Fibroblast of skin of back (primary cell): ENCODE measurements around the gene BARHL2. TPM values are rescaled to one million over a fixed set of nuclear protein-coding genes. Genes with fewer than 3 reads are reported as not detected.

ENCODE experiments used
- DNase-seq: peaks from one replicate; pipeline ENCODE4 v3.0.0-alpha.2; 2013
- polyA plus RNA-seq, 2 experiments: library from polyadenylated mRNA; unstranded; fragments of 120-200 nt; gene quantifications; one replicate each; pipeline ENCODE4 v1.2.1, GENCODE V29; 2013; ENCODE audit not compliant: insufficient read length in 2 of 2

The BARHL2 gene
- not detected for polyA plus RNA-seq (2013, experiment 1 of 2; ENCODE audit: insufficient read length)
- polyA plus RNA-seq (2013, experiment 2 of 2; ENCODE audit: insufficient read length), result not detected

DNA sequence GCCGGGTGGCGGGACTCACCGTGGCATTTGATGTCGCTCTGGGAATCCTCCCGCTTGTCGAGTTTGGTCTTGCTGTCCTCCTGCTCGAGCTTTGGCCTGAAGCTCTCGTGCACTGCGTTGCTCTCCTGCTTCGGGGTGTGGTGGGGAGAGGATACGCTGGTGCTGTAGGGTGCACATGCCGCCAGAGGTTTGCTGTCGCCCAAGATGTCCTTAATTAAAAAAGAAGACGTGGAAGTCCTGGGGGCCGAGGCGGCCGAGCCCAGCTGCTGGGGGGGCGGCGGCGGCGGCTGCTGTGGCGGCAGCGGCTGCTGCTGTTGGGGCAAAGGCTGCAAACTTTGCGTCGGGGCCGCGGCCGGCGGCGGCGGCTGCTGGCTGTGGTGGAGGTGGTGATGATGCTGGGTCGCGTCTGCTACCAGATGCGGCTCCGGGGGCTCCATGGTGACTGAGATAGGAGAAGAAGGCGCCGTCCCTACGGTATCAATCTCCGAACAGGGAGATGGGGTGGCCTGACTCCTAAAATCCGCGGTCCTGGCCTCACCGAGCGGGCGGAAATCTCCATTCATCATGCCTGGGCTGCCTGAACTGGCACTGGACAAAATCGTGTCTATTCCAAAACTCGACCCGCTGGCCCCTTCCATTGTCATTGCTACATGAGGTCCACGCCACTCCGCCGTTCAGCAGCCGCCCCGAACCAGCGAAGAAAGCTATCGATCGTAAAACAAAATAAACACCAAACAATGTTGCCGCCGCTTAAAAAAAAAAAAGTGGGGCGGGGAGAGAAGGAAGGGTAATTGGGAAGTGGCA lies at the start of gene BARHL2:
Gene BARHL2 (minus strand): TSS at position 751 of the 804 bp plus-strand sequence. CDS start 107 bp downstream, at position 644.
- DNase-seq, result no peak

DNA sequence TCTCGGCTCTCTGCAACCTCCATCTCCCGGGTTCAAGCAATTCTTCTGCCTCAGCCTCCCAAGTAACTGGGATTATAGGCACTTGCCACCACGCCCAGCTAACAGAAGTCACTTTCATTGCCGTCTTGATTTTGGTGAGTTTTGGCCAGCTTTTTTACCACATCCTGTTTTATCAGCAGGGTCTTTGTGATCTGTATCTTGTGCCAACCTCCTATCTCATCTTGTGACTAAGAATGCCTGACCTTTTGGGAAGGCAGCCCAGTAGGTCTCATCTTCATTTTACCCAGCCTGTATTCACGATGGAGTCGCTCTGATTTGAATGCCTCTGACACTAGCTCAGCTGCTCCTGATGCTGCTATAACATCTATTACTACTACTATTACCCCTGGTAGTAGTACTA lies 46.8 kb upstream of the BARHL2 start:
- no peak for DNase-seq

DNA sequence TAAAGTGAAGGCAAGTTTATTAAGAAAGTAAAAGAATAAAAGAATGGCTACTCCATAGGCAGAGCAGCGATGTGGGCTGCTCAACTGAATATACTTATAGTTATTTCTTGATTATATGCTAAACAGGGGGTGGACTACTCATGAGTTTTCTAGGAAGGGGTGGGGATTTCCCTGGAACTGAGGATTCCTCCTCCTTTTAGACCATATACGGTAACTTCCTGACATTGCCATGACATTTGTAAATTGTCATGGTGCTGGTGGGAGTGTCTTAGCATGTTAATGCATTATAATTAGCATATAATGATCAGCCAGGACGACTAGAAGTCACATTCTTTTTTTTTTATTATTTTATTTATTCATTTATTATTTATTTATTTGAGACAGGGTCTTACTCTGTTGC lies 46.4 kb upstream of the BARHL2 start:
- no peak for DNase-seq

DNA sequence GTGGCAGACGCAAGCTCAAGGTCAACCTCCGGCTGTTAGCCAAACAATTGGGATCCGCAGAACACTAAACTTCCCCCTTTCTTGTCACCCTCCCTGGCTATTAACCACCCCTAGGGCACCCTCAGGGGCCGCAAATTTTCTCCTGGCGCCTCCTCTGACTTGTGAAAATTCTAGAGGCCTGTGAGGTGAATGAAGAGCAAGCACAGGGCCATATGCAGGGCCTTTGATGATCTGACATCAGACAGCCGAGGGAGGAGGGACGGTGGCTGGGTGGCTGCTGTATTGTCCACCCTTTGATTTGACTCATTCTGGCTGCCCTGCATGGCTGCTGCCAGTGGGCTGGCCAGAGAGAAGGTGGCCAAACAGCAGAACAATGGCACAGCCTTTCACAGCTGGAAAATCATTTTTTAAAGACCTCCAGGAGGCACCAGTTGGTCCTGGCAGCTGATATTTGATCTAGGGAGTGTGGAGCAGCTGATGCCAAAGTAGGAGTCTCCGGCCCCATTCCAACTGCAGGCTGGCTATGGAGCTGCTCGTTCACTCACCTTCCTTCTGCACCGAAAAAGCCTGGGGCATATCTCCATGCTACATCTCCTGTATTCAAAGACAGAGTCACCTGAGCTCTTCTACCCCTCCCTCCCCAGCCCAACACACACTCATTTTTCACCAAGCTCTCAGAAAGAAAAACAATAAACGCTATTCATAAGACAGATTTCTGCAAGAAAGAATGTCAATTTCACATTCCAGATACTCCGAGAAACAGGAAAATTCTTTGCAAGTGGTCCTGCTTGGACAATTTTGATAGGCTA lies 44.9 kb upstream of the BARHL2 start:
- DNase-seq, result no peak

DNA sequence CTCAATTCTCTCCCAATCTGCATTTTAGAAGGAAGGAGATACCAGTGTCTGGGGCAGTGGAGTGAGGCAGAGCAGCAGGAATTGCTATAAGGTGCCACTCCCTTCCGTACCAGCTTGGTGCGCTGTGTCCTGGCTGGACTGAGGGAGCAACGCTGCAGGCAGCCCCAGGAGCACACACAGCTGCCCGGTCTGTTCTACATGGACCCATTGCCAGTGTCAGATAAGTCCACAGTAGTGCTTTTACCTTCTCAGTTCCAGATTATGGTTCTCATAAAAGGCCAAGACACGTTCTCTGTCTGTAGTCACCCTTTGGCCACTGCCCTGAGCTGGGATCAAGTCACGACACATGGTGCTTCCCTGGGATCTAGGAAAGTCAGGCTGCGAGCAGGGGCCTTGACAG lies 44.1 kb upstream of the BARHL2 start:
- no peak for DNase-seq

DNA sequence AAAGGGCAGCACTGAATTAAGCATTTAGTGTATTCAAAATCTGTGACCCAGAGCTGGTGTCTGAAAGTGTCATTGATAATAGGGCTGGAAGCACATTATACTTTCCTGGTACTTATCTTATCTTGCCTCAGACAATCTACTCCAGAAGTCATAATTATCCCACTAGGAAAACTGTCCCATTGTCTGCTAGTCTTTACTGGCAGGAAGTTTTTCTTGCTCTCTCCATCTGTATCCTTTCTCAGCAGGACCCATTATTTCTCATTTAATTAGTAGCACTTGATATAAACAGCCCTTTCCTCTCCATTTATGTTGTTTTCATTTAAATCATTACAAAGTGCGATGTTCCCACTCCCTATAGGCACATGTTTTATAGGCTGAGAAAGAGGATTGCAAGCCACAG lies 36.5 kb upstream of the BARHL2 start:
- DNase-seq, result no peak

DNA sequence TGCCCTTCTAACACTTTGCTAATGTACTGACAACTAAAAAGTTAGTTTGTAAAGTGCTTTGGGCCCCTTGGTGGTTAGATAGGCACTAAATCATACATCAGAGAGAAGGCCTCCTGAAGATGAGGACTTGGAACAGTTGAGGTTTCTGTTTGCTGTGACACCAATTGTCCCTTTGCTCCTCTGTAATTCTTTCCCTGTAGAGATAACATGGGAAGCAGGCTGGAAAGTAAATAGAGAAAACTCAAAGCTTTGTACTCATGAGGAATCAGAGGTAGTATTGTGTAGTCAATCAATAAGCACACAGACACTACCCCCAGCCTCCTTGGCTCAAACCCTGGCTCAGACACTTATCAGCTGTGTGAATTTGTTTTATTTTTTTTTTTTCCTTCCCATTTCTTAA lies 31.6 kb upstream of the BARHL2 start:
- no peak for DNase-seq

DNA sequence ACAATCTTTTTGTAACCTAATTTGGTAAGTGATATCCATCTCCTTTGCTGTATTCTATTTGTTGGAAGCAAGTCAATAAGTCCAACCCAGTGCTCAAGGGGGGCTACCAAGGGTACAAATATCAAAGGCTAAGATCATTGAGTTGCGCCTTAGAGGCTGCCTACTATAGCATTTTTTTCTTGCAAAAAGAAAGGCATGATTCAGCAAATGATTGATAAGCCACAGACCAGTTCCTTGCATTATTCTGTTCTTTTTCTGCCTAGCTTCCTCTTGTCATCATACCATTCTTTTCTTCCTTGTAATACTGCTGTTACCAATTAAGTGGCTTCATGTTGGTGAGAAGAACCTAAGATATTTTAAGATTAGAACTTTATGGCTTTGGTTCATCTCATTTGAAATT lies 29.8 kb upstream of the BARHL2 start:
- no peak for DNase-seq

DNA sequence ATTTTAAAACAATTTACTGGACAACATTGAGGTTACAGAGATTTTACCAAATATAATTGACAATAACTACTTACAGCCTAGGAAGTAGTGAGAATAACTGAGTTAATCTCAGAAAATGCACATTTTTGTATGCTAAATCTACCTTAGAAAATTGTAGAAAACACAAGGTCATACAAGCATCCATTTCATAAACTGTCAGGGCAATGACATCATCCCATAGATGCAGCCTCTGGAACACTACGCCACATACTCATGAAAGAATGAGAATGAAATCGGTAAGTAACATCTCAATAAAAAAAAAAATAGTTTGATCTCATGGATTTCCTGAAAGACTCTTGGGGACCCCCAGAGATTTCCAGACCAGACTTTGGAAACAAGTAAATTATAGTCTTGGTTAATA lies 28.9 kb upstream of the BARHL2 start:
- no peak for DNase-seq

DNA sequence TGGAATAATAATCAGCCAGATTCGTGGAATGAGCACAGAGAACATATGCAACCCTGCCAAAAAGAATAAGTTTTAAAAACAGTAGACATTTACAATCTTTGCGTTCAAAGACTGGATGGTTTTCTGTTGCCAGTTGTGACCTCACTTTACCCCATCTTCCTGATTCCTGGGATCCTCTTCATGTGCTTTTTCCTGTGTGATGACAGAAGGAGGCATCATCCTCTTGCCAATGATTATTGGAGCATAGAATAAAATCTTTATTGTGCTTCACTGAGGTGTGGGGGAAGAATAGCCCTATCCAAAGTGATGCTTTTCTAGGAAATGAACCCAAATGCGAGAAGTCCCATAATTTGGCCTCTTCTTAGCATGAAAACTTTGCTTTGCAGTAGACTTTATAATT lies 15.0 kb upstream of the BARHL2 start:
- DNase-seq, result no peak

DNA sequence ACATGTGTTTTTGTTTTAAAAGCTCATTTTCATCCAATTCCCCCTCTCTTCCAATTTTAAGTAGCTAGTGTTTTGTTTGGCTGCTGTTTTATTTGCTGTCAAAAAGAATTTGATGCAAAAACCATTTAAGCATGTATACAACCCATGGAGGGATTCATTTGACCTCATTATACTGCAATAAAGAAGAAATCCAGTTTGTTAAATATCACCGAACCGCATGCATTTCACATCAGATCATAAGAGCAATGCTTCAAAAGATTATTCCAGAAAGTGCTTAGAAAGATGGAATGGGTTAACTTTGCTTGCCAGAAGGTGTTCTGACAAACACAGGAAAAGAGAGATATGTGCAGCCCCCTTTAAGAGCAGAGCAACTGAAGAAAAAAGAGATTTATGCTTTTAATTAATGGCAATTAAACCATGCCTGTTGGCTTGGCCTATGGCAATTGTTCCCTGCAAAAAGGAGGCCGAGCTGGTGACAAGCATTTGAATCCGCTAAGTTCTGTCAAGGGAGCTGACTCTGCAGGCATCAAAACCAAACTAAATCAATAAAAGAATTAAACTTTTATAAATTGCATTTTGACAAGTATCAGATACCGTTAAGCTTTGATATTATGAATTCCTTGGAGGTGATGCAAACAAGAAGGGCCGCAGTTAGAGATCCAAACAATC lies 14.4 kb upstream of the BARHL2 start:
- DNase-seq, result no peak

DNA sequence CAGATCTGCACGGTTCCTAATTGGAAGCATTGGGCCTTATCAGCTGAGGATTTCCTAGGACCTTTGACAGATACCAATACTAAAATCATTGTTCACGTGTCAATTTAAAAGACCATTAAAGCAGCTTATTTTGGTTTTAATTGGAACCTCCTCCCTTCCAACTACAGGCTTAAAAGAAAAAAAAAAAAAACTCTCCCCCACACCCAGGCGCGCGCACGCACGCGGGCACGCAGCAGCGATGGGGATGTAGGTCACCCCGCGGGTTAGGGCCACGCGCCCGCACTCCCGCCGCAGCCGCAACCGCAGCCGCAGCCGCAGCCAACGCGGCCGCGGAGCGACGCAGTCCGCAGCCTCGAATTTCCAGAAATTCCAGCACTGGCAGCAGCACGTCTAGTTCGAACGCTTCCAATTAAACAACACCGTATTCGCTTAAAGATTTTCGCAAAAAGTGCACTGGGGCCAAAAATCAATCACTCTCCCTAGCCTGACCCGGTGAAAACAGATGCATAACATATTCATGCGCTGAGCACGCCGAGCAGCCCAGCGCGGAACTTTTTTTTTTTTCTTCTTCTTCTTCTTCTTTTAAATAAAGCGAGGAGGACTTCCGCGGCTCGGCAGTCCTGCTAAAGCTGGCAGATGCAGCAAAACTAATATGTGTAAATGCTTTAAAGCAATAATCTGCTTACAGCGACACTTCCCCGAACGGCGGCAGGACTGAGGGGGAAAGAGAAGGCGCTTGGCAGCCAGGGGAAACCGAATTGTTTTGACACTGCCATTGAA lies 13.3 kb upstream of the BARHL2 start:
- DNase-seq, result no peak

DNA sequence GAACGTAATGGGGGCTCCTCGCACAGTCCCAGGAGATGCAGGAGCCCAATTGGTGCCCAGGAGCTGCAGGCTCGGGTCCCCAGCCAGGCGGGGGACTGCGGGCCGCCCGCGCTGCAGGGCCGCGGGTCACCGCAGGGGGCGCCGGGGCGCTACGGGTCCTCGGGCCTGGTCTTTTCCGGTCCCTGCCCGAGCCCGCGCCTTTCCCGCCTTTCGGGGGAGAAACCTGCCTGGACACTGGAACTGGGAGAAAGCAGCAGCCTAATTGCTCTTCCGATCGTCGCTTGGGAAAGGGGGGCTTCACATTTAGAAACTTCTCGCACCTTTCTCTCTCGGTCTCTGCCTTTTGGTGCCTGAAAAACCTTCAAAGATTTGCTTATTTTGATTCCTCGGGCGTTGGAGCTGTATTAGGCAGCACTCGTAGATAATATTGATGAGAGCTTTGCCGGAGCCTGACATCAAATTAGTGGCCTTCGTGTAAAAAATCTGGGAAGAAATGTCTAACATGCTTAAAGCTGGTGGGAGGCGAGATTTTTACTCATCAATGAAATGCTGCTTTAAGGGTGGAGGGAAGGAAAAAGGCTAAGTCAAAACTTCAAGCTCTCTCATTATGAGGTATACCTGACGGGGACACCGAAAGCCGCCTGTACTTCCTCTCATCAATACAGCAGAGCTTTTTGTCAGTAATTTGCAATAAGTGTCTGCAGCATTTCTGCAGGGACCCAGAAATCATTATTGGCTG lies 12.6 kb upstream of the BARHL2 start:
- DNase-seq, result no peak

DNA sequence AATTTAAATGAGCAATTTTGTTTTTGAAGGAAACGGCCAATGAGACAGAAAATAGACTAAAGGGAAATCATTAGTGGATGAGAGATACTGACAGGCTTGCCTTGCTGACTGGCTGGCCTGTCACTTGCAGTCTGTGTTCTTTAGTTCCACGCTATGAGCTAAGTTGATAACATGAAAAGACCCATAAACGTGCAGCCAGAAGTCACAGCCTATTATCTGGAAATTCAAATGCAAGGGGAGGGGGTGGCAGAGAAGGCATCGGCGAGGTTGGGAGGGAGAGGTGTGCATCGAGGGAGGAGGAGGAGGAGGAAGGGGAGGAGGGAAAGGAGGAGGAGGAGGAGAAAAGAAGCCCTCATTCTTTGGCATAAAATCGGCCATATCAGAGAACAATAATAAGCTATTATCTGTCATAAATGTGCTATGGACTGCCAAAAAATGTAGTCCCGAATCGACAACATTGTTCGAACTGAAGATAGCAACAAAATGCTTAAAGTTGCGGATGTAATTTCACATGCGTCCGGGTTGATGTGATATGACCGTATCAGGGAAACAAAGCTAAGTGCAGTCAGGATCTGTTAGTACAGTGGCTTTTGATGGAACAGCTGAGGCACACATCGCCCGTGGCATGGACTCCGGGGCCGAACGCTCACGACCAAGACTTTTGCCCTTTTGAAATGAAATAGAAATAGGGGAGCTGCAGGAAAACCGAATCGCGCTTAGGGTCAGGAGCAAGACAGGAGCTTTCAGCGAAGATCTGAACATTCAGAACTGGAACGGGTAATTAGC lies 11.6 kb upstream of the BARHL2 start:
- no peak for DNase-seq

DNA sequence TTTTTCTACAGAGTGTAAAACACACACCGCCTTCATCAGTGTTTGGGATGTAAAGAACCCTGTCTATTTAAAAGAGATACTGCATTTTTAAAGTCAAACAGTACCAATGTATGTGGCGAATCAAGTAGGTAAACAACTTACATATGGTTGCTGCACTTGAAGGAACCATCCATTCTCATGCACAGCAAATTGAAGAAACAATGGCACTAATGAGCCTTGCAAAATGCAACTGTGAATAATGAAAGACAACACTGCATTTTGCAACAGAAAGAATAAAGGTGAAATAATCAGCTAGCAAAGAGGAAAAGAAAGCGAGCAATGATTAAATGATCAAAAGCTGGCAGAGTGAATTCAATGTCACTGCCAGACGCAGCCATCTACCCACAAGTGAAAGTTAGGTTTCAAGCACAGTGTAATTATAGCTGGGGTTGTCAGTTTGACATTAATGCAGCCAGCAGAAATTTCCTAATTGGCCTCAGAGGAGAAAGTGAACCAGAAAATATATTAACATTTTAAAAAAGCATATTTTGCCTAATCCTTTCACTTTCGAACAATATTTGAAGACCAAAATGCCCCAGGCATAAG lies 10.9 kb upstream of the BARHL2 start:
- DNase-seq, result no peak

DNA sequence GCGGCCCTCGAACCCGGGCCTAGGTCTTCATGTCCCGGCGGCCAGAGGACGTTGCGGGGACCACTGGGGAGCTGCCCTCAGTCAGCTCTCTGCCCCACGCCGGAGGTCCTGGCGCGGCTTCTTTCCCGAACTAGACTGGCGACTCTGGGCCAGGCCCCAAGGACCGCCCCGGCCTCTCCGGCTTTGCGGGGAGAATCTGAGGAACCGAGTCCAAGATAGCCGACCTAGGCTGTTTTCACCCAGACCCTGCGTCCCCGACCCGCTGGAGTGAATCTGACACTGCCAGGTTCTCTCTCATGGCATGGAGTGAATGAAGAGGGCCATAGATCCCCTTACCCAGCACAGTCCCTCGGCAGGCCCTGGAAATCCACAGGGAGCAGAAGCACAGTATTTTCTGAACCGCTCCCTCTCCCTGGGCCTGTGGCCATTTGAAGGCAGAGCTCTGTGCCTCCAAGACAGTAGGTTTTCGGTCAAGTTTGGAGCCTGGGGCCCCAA lies 9.9 kb upstream of the BARHL2 start:
- no peak for DNase-seq

DNA sequence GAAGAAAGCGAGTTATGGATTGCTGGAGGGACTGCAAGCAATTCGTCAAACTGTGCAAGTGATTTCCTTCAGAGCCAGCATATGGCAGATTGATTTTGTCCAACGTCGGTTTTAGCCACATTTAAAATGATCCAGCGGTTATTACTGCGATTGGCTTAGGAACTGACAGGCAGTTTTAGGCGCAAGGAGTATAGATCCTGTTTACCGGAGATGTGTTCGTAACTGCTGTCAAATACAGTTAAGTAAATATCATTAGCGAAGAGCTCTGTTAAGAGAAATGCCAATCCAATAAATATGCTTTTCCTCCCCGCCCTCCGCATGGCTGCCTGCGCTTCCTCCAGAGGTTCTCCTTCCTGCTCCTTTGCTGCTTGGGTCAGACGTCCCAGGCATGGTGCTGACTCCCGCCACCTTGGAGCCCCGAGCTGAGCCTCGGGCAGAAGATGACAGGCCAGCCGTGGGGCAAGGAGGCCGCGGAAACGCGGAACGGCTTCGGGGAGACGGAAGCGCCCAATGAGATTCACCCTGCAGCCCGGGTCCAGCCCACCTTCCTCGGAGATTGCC lies 9.4 kb upstream of the BARHL2 start:
- no peak for DNase-seq

DNA sequence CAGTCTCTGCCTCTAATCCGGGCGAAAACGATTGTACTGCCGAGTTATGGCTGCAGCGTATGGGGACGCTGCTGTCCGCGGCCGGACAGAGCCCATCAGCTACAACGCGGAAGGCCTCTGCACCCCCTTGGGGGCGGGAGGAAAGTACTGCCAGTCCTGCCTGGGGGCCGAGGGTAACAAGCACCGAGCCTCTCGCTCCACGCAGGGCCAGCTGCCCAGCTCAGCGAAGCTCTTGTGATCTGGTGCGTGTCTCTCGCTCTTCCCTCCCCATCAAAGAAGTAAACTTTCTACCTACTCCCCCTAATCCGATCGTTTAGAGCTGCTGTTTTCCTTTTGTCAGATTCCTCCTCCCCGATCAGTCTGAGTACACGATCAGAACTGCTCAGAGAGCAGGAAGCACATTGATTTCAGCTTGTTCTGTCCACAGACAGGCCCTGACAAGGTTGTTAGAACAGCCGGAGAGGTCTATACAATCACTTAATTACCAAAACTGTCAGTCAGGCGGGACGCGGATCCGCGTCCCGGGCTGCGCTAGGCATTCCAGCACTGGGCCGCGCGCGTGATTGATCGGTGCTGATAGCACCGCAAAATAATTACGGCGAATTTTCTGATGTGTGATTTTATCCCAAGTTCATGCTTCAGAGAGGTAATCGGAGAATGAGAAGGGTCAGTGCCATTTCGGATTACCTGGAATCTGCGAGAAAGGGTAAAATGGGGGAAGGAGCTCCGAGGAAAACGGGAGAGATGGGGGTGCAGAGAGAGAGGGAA lies 8.7 kb upstream of the BARHL2 start:
- no peak for DNase-seq
